ENCODE measurements around the gene TSEN54.

DNA sequence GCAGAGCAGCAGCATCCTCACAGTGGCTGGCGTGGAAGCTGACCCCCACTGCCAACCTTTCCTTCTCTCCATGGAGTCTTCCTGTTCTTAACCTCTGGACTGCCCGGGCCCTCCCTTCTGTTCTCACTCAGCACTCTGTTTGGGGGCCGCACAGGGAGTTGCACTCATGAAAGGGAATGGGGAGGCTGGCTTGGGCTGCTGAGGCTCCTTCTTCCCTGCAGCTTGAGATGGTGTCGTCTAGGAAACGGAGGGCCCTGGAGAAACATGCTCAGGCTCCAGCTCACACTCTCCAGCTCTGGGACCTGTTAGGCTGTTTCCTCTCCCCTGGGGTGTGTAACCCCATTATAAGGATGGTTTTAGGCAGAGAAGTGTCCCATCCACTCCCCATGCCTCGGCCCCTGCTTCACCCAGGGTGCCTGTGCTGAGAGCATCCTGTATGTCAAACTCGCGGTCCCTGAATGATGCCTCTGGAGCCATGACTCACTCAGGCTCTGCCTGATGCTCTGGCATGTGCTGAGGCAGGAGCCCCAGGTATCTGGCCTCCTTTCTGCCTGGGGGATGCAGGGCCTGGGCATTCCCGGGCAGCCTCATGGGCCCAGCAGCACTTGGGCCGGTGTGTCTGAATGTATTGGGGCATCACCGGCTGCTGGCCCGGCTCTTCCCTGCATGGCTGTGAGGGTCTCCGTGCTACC, 41.0 kb upstream of the TSEN54 start:
- TF ChIP-seq, protein P1, sequence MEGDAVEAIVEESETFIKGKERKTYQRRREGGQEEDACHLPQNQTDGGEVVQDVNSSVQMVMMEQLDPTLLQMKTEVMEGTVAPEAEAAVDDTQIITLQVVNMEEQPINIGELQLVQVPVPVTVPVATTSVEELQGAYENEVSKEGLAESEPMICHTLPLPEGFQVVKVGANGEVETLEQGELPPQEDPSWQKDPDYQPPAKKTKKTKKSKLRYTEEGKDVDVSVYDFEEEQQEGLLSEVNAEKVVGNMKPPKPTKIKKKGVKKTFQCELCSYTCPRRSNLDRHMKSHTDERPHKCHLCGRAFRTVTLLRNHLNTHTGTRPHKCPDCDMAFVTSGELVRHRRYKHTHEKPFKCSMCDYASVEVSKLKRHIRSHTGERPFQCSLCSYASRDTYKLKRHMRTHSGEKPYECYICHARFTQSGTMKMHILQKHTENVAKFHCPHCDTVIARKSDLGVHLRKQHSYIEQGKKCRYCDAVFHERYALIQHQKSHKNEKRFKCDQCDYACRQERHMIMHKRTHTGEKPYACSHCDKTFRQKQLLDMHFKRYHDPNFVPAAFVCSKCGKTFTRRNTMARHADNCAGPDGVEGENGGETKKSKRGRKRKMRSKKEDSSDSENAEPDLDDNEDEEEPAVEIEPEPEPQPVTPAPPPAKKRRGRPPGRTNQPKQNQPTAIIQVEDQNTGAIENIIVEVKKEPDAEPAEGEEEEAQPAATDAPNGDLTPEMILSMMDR (IDR thresholded peaks at IDR 0.05): no peak
- TF ChIP-seq POLR2AphosphoS5 (IDR thresholded peaks at IDR 0.05; ENCODE audit: low read depth, low read length): no peak
- TF ChIP-seq TCF7L2 (IDR thresholded peaks at IDR 0.05; ENCODE audit: low read depth, low read length): no peak
- TF ChIP-seq, protein P2, sequence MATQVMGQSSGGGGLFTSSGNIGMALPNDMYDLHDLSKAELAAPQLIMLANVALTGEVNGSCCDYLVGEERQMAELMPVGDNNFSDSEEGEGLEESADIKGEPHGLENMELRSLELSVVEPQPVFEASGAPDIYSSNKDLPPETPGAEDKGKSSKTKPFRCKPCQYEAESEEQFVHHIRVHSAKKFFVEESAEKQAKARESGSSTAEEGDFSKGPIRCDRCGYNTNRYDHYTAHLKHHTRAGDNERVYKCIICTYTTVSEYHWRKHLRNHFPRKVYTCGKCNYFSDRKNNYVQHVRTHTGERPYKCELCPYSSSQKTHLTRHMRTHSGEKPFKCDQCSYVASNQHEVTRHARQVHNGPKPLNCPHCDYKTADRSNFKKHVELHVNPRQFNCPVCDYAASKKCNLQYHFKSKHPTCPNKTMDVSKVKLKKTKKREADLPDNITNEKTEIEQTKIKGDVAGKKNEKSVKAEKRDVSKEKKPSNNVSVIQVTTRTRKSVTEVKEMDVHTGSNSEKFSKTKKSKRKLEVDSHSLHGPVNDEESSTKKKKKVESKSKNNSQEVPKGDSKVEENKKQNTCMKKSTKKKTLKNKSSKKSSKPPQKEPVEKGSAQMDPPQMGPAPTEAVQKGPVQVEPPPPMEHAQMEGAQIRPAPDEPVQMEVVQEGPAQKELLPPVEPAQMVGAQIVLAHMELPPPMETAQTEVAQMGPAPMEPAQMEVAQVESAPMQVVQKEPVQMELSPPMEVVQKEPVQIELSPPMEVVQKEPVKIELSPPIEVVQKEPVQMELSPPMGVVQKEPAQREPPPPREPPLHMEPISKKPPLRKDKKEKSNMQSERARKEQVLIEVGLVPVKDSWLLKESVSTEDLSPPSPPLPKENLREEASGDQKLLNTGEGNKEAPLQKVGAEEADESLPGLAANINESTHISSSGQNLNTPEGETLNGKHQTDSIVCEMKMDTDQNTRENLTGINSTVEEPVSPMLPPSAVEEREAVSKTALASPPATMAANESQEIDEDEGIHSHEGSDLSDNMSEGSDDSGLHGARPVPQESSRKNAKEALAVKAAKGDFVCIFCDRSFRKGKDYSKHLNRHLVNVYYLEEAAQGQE (IDR thresholded peaks at IDR 0.05; ENCODE audit: insufficient read depth in 1 of 2, low read depth in 2 of 2, low read length in 1 of 2): no peak

All from Panc1 (cell line).